ENCODE measurements around the gene CARMIL1. TPM values are rescaled to one million over a fixed set of nuclear protein-coding genes. Genes with fewer than 3 reads are reported as not detected.

The CARMIL1 gene
- total RNA-seq, 2 experiments from 2014 or later = 3.9 to 4.7 TPM

GRCh38 chr6:25468881-25469280 is 189.7 kb downstream of the CARMIL1 start:
- no peak for ATAC-seq (ENCODE audit: poor library complexity)
- Histone ChIP-seq H3K4me1 (ENCODE audit: insufficient read depth, low read length) (no peaks in the 10 kb centered on the region), H3K4me3 (ENCODE audit: low read length) (no peak overlapping the region), H3K36me3 (ENCODE audit: insufficient read depth, low read length) (no peaks in the 10 kb centered on the region), H3K9me3 (ENCODE audit: control insufficient read depth in 1 of 2, insufficient read depth in 1 of 2, low read length in 2 of 2) (no peaks in the 10 kb centered on the region), H3K27me3 (ENCODE audit: control insufficient read depth in 1 of 2, insufficient read depth in 2 of 2, low read length in 2 of 2) (no peaks in the 10 kb centered on the region), H3K27ac (ENCODE audit: low read depth in 1 of 2, low read length in 2 of 2) (no peak overlapping the region)
- TF ChIP-seq CTCF (IDR thresholded peaks at IDR 0.05) = no peak
- POLR2A ChIA-PET = no interaction called here
- no peak overlapping the region for H3K27ac Mint-ChIP-seq
- H3K4me1 Mint-ChIP-seq (ENCODE audit: low read depth) = no peaks in the 10 kb centered on the region
- intact Hi-C loops (cut with DNase I, micrococcal nuclease) = no loop called here
- no peak overlapping the region for H3K4me3 Mint-ChIP-seq
- CTCF ChIA-PET = interaction anchor here (1.1 kb wide), 1 partner anchor 16 kb away, joined by 3 read pairs; no protein-coding TSS in a partner anchor
- no peaks in the 10 kb centered on the region for H3K9me3 Mint-ChIP-seq
- H3K27me3 Mint-ChIP-seq = no peaks in the 10 kb centered on the region
- H3K36me3 Mint-ChIP-seq (ENCODE audit: low read depth) = peaks cover 20% of the 10 kb centered on the region
- DNase-seq = no peak

- intact Hi-C loops (cut with DNase I, micrococcal nuclease) = loop anchor here in 1 of 2 experiments (5.0 kb wide), 1 partner anchor 193 kb away; the partner anchor contains the start of gene CARMIL1
- no peak for TF ChIP-seq CTCF (IDR thresholded peaks at IDR 0.05)
- no peaks in the 10 kb centered on the region for H3K36me3 ChIP-seq (ENCODE audit: insufficient read depth, low read length)
- H3K27ac ChIP-seq (ENCODE audit: low read depth in 1 of 2, low read length in 2 of 2) = no peak overlapping the region
- no peaks in the 10 kb centered on the region for H3K4me1 ChIP-seq (ENCODE audit: insufficient read depth, low read length)
- H3K9me3 Mint-ChIP-seq = no peaks in the 10 kb centered on the region
- H3K4me3 Mint-ChIP-seq = no peak overlapping the region
- H3K27ac Mint-ChIP-seq = no peak overlapping the region
- no peaks in the 10 kb centered on the region for H3K9me3 ChIP-seq (ENCODE audit: control insufficient read depth in 1 of 2, insufficient read depth in 1 of 2, low read length in 2 of 2)
- ATAC-seq (ENCODE audit: poor library complexity) (no peak), DNase-seq (no peak)
- no peaks in the 10 kb centered on the region for H3K27me3 ChIP-seq (ENCODE audit: control insufficient read depth in 1 of 2, insufficient read depth in 2 of 2, low read length in 2 of 2)
- H3K27me3 Mint-ChIP-seq = no peaks in the 10 kb centered on the region
- H3K36me3 Mint-ChIP-seq (ENCODE audit: low read depth) = peaks cover 21% of the 10 kb centered on the region
- H3K4me1 Mint-ChIP-seq (ENCODE audit: low read depth) = no peaks in the 10 kb centered on the region
- ChIA-PET POLR2A (no interaction called here), CTCF (no interaction called here)
- no peak overlapping the region for H3K4me3 ChIP-seq (ENCODE audit: low read length)
Observed at GRCh38 chr6:25469797-25470388, 190.7 kb downstream of the CARMIL1 start.

- CTCF ChIA-PET = no interaction called here
- Histone ChIP-seq H3K4me1 (ENCODE audit: insufficient read depth, low read length) (no peaks in the 10 kb centered on the region), H3K27me3 (ENCODE audit: control insufficient read depth in 1 of 2, insufficient read depth in 2 of 2, low read length in 2 of 2) (no peaks in the 10 kb centered on the region), H3K4me3 (ENCODE audit: low read length) (no peak overlapping the region), H3K9me3 (ENCODE audit: control insufficient read depth in 1 of 2, insufficient read depth in 1 of 2, low read length in 2 of 2) (no peaks in the 10 kb centered on the region), H3K27ac (ENCODE audit: low read depth in 1 of 2, low read length in 2 of 2) (no peak overlapping the region), H3K36me3 (ENCODE audit: insufficient read depth, low read length) (no peaks in the 10 kb centered on the region)
- peak; percentile 25 for TF ChIP-seq CTCF (IDR thresholded peaks at IDR 0.05)
- Mint-ChIP-seq H3K9me3 (no peaks in the 10 kb centered on the region), H3K27me3 (no peaks in the 10 kb centered on the region), H3K36me3 (ENCODE audit: low read depth) (peaks cover 24% of the 10 kb centered on the region), H3K4me3 (no peak overlapping the region), H3K4me1 (ENCODE audit: low read depth) (no peaks in the 10 kb centered on the region), H3K27ac (no peak overlapping the region)
- intact Hi-C loops (cut with DNase I, micrococcal nuclease) = loop anchor here in 1 of 2 experiments (5.0 kb wide), 1 partner anchor 195 kb away; the partner anchor contains the start of gene CARMIL1
- ATAC-seq (ENCODE audit: poor library complexity) = peak; percentile 41
- DNase-seq = no peak
- POLR2A ChIA-PET = no interaction called here
Observed at GRCh38 chr6:25472306-25472705, 193.1 kb downstream of the CARMIL1 start.

Data from CD4-positive, alpha-beta T cell (primary cell).